NK-92 (cell line): ENCODE data around the gene PPP1R10.

Experiments used
- DNase-seq: peaks from one replicate; lab custom pipeline; 2025; ENCODE audit not compliant: unreplicated experiment; lab: John Stamatoyannopoulos, UW

Gene PPP1R10

GRCh38 chr6:30625511-30625910 lies 8.5 kb upstream of the PPP1R10 start:
- DNase-seq: no peak

GRCh38 chr6:30619561-30619960 lies 2.5 kb upstream of the PPP1R10 start:
- no peak for DNase-seq

GRCh38 chr6:30618270-30618797 lies 1.3 kb upstream of the PPP1R10 start:
- no peak for DNase-seq

- peak; percentile 88 for DNase-seq
These were observed 674 bp upstream of the PPP1R10 start, which contains the start of gene MRPS18B for GRCh38 chr6:30617565-30618269. TSS of gene MRPS18B (plus strand) at chr6:30617840. CDS start at chr6:30617866, 26 bp downstream.

GRCh38 chr6:30615958-30616810 lies 859 bp downstream of the PPP1R10 start:
- DNase-seq: no peak

GRCh38 chr6:30615219-30615957 lies 1.7 kb downstream of the PPP1R10 start:
- no peak for DNase-seq

GRCh38 chr6:30614843-30615218 lies 2.2 kb downstream of the PPP1R10 start:
- peak; percentile 62 for DNase-seq

GRCh38 chr6:30614044-30614842 lies 2.8 kb downstream of the PPP1R10 start:
- DNase-seq: no peak

GRCh38 chr6:30613251-30614043 lies 3.6 kb downstream of the PPP1R10 start:
- no peak for DNase-seq

- DNase-seq: no peak
These were observed 4.3 kb downstream of the PPP1R10 start for GRCh38 chr6:30612687-30613248.

- DNase-seq: no peak
These were observed 4.8 kb downstream of the PPP1R10 start for GRCh38 chr6:30612213-30612612.

GRCh38 chr6:30611856-30612194 lies 5.2 kb downstream of the PPP1R10 start:
- no peak for DNase-seq

GRCh38 chr6:30611150-30611855 lies 5.7 kb downstream of the PPP1R10 start:
- no peak for DNase-seq

GRCh38 chr6:30610065-30610464 lies 7.0 kb downstream of the PPP1R10 start:
- no peak for DNase-seq

GRCh38 chr6:30603961-30604360 lies 13.1 kb downstream of the PPP1R10 start:
- DNase-seq: no peak

- no peak for DNase-seq
These were observed 15.0 kb downstream of the PPP1R10 start for GRCh38 chr6:30601815-30602641.

GRCh38 chr6:30601436-30601814 lies 15.6 kb downstream of the PPP1R10 start:
- no peak for DNase-seq

- DNase-seq: no peak
These were observed 16.5 kb downstream of the PPP1R10 start for GRCh38 chr6:30600451-30600961.
